ENCODE measurements around the gene FAM227B. TPM values are rescaled to one million over a fixed set of nuclear protein-coding genes. Genes with fewer than 3 reads are reported as not detected.
A peak's percentile ranks its signal among the peaks of the same experiment; 100 is the strongest.
"Not testable (repeated sequence)": the region's sequence is repeated elsewhere in the genome, so short reads cannot be mapped to it uniquely, and the experiment has no call there.

FAM227B gene
- total RNA-seq, 1 donor from 2014 or later: 5.1 TPM

DNA sequence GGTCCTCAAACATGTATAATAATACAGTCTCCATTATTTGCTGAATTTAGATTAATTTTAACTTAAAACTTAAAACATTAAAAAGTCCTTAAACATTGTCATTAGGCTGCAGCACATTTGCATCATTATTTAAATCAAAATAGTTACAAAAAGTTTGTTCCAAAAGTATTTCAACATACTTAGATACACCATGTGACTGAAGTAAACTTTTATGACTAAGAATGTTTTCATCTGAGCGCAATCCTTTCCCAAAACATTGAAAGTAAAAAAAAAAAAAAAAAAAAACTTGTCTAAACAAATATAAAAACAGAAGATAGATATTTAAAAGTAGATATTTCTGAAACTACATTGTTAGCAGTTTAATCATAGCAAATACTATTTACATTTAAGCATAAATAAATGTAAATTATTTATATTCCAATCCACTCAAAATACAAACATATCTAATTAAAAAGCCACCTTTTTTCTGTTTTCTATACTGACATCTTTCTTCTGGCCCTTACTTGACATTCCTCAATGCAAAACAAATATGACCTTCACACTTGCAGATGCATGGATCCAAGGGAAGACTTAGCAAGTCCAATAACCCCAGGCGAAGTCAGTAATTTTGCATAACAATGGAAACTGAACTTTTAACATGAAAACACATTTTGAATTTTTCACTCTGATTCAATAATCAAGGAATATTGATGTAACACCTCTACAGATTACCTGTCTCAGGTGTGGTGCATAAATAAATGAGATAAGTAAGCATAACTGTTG is 10.3 kb downstream of the FAM227B start:
- no peaks in the 10 kb centered on the region for H3K36me3 ChIP-seq
- TF ChIP-seq, protein P1, sequence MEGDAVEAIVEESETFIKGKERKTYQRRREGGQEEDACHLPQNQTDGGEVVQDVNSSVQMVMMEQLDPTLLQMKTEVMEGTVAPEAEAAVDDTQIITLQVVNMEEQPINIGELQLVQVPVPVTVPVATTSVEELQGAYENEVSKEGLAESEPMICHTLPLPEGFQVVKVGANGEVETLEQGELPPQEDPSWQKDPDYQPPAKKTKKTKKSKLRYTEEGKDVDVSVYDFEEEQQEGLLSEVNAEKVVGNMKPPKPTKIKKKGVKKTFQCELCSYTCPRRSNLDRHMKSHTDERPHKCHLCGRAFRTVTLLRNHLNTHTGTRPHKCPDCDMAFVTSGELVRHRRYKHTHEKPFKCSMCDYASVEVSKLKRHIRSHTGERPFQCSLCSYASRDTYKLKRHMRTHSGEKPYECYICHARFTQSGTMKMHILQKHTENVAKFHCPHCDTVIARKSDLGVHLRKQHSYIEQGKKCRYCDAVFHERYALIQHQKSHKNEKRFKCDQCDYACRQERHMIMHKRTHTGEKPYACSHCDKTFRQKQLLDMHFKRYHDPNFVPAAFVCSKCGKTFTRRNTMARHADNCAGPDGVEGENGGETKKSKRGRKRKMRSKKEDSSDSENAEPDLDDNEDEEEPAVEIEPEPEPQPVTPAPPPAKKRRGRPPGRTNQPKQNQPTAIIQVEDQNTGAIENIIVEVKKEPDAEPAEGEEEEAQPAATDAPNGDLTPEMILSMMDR (IDR thresholded peaks at IDR 0.05): no peak
- no peak overlapping the region for H3K4me3 ChIP-seq
- ATAC-seq (no peak), DNase-seq (no peak)
- no peaks in the 10 kb centered on the region for H3K27me3 ChIP-seq (ENCODE audit: low read depth)
- H3K9me3 ChIP-seq: peaks cover 10% of the 10 kb centered on the region
- no peaks in the 10 kb centered on the region for H3K4me1 ChIP-seq
- intact Hi-C loops (cut with DNase I): no loop called here
- H3K27ac ChIP-seq: no peak overlapping the region

DNA sequence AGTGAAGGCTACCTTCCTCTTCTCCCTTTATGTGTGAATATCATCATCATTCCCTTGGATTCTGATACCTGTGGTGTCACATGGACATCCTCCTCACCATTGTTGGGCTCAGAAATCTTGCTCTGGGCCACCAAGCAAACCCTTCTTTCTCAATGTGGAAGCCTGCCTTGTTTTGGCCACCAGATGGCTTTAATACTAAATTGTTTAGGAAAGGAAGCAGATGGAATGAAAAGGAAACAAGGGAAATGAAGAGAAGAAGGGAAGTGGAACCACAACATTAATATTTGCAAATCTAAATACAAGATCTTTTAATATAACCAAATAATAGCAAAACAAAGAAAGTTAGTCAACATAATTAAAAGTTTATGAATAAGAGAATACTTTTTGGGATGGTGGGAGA is 14.0 kb downstream of the FAM227B start:
- Histone ChIP-seq H3K27me3 (ENCODE audit: low read depth) (no peaks in the 10 kb centered on the region), H3K4me3 (no peak overlapping the region), H3K36me3 (no peaks in the 10 kb centered on the region), H3K27ac (no peak overlapping the region), H3K9me3 (peaks cover 9% of the 10 kb centered on the region), H3K4me1 (no peaks in the 10 kb centered on the region)
- DNase-seq: no peak
- no peak for ATAC-seq
- intact Hi-C loops (cut with DNase I): no loop called here
- TF ChIP-seq, protein P1 (IDR thresholded peaks at IDR 0.05): no peak

DNA sequence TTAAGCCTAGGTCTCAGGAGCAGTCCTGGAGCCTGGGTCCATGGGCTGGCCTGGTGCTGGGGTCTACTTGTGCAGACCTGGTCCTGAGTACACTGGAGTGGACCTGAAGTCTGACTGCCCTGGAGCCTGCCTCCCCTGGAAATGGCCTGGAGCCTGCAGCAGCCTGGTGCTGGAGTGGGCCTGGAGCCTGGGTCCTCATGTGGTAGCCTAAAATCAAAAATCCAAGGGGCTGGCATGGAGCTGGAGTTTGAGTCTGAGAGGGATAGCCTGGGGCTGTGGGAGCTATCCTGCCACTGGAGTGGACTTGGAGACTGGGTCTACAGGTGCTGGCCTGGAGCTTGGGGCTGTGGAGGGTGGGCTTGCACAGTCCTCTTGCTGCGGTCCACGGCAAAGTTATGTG is 15.0 kb downstream of the FAM227B start:
- TF ChIP-seq, protein P1 (IDR thresholded peaks at IDR 0.05): no peak

DNA sequence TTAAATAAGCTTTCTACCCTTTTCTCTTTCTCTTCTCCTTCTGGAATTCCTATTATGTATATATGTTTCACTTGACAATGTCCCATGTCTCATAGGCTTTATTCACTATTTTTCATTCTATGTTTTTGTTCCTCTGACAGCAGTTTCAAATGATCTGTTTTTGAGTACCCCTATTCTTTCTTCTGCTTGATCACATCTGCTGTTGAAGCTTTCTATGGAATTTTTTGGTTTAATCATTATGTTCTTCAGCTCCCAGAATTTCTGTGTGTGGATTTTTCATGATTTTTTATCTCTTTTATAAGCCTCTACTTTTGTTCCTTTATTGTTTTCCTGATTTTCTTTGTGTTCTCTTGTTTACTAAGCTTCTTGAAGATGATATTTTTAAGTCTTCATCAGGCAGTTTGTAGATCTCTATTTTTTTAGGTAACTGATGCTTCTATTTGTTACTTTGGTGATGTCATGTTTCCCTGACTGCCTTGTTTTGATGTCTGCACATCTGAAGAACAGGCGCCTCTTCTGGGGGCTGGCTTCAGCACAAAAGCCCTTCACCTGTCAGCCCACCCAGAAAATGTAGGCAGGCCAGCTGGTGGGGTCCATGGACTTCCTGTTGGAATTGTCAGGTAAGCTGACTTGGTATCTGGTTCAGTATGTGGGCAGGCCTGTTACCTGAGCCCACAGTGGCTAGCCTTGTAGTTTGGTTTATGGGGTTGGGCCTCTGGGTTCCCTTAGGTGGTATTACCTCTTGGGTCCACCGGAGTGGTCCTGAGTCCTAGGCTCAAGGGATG is 15.8 kb downstream of the FAM227B start:
- intact Hi-C loops (cut with DNase I): no loop called here
- Histone ChIP-seq H3K4me1 (no peaks in the 10 kb centered on the region), H3K27me3 (ENCODE audit: low read depth) (no peaks in the 10 kb centered on the region), H3K27ac (no peak overlapping the region), H3K9me3 (peaks cover 22% of the 10 kb centered on the region), H3K4me3 (no peak overlapping the region), H3K36me3 (no peaks in the 10 kb centered on the region)
- no peak for ATAC-seq
- TF ChIP-seq, protein P1 (IDR thresholded peaks at IDR 0.05): no peak
- DNase-seq: no peak

More for the DNA sequence above, 15.0 kb downstream of the FAM227B start:
- no peaks in the 10 kb centered on the region for H3K4me1 ChIP-seq
- no peaks in the 10 kb centered on the region for H3K36me3 ChIP-seq
- DNase-seq (no peak), ATAC-seq (peak in 1 of 2 donors; percentile 21)
- no peaks in the 10 kb centered on the region for H3K27me3 ChIP-seq (ENCODE audit: low read depth)
- H3K27ac ChIP-seq: no peak overlapping the region
- no peak overlapping the region for H3K4me3 ChIP-seq
- peaks cover 17% of the 10 kb centered on the region for H3K9me3 ChIP-seq
- intact Hi-C loops (cut with DNase I): no loop called here

DNA sequence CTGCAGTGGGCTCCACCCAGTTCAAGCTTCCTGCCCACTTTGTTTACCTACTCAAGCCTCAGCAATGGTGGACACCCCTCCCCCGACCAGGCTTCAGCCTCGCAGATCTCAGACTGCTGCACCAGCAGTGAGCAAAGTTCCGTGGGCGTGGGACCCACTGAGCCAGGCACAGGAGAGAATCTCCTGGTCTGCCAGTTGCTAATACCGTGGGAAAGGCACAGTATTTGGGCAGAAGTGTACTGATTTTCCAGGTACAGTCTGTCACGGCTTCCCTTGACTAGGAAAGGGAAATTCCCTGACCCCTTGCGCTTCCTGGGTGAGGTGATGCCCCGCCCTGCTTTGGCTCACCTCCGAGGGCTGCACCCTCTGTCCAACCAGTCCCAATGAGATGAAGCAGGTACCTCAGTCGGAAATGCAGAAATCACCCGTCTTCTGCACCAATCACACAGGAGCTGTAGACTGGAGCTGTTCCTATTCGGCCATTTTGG is 27.7 kb downstream of the FAM227B start:
- H3K27ac ChIP-seq; H3K36me3 ChIP-seq; H3K9me3 ChIP-seq; ATAC-seq; intact Hi-C loops (cut with DNase I); H3K4me3 ChIP-seq; H3K4me1 ChIP-seq; H3K27me3 ChIP-seq (ENCODE audit: low read depth); DNase-seq: not testable (repeated sequence)

DNA sequence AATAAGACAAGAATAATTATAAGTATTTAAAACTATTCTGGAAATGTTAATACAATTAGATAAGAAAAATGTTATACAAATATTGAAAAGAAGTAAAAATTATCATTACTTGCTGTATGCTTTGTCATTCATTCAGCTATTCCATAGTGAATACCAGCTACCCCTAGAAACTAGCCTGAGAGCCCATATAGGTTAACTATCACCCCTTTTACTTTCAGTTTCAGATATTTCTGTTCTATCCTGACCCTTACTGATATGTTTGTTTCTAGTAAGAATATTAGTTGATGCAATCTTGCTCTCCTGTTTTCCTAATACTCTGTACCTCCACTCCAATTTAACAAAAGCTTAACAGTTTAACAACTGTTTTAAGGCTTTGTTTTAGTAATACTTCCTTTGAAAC is 31.6 kb downstream of the FAM227B start:
- ATAC-seq: no peak
- DNase-seq: no peak
- Histone ChIP-seq H3K27me3 (ENCODE audit: low read depth) (no peaks in the 10 kb centered on the region), H3K36me3 (no peaks in the 10 kb centered on the region), H3K9me3 (peaks cover 3% of the 10 kb centered on the region), H3K27ac (no peak overlapping the region), H3K4me3 (no peak overlapping the region), H3K4me1 (no peaks in the 10 kb centered on the region)
- intact Hi-C loops (cut with DNase I): no loop called here
- TF ChIP-seq, protein P1 (IDR thresholded peaks at IDR 0.05): no peak
